Activated T-helper 17 cell treated with anti-CD3 and anti-CD28 coated beads, Interleukin-2, amount 50 U/mL, for 72 hours (primary cell): ENCODE measurements around the gene FSIP1. TPM values are rescaled to one million over a fixed set of nuclear protein-coding genes. Genes with fewer than 3 reads are reported as not detected.

Experiments used
- ATAC-seq: fragments of 150-1000 bp; cut with Tn5 transposase; replicated peaks from 2 replicates; pipeline ENCODE4 v1.10.0; 2021; ENCODE audit warnings: mild to moderate bottlenecking, moderate library complexity
- H3K27ac Mint-ChIP-seq: one replicate; pipeline ENCODE4 v1.8.0; 2022; ENCODE audit warnings: mixed read lengths
- H3K27me3 Mint-ChIP-seq: one replicate; pipeline ENCODE4 v1.8.0; 2022; ENCODE audit warnings: mixed read lengths
- H3K36me3 Mint-ChIP-seq: one replicate; pipeline ENCODE4 v1.8.0; 2022; ENCODE audit warnings: low read depth, mild to moderate bottlenecking, mixed read lengths
- H3K4me1 Mint-ChIP-seq: one replicate; pipeline ENCODE4 v1.8.0; 2022; ENCODE audit warnings: mixed read lengths
- H3K4me3 Mint-ChIP-seq: one replicate; pipeline ENCODE4 v1.8.0; 2022; ENCODE audit warnings: mild to moderate bottlenecking, mixed read lengths
- H3K9me3 Mint-ChIP-seq: one replicate; pipeline ENCODE4 v1.8.0; 2022; ENCODE audit warnings: mixed read lengths
- total RNA-seq, 2 donors: library from RNA; stranded (reverse); gene quantifications; one replicate each; pipeline ENCODE4 v1.2.3, GENCODE V29; 2022

The FSIP1 gene
- total RNA-seq, 2 donors from 2014 or later = 0.32 to 0.34 TPM

- H3K36me3 Mint-ChIP-seq = no peaks in the 10 kb centered on the region
- peaks cover 42% of the 10 kb centered on the region for H3K4me1 Mint-ChIP-seq
- peak overlapping the region; percentile 53 for H3K4me3 Mint-ChIP-seq
- ATAC-seq = peak; percentile 49
- no peaks in the 10 kb centered on the region for H3K27me3 Mint-ChIP-seq
- H3K27ac Mint-ChIP-seq = peak overlapping the region; percentile 73
- H3K9me3 Mint-ChIP-seq = peaks cover 3% of the 10 kb centered on the region
Measured at GRCh38 chr15:39631357-39631756, 151.3 kb downstream of the FSIP1 start.

GRCh38 chr15:39629906-39630305 lies 152.7 kb downstream of the FSIP1 start:
- ATAC-seq = no peak
- peak overlapping the region; percentile 50 for H3K4me3 Mint-ChIP-seq
- peaks cover 4% of the 10 kb centered on the region for H3K36me3 Mint-ChIP-seq
- peaks cover 54% of the 10 kb centered on the region for H3K4me1 Mint-ChIP-seq
- no peaks in the 10 kb centered on the region for H3K27me3 Mint-ChIP-seq
- H3K27ac Mint-ChIP-seq = peak overlapping the region; percentile 83
- H3K9me3 Mint-ChIP-seq = peaks cover 5% of the 10 kb centered on the region

- ATAC-seq = peak; percentile 69
- Mint-ChIP-seq H3K27me3 (no peaks in the 10 kb centered on the region), H3K4me1 (peaks cover 59% of the 10 kb centered on the region), H3K4me3 (peak overlapping the region; percentile 50), H3K27ac (peak overlapping the region; percentile 83), H3K36me3 (peaks cover 5% of the 10 kb centered on the region), H3K9me3 (peaks cover 6% of the 10 kb centered on the region)
Measured at GRCh38 chr15:39629371-39629770, 153.3 kb downstream of the FSIP1 start.

DNA sequence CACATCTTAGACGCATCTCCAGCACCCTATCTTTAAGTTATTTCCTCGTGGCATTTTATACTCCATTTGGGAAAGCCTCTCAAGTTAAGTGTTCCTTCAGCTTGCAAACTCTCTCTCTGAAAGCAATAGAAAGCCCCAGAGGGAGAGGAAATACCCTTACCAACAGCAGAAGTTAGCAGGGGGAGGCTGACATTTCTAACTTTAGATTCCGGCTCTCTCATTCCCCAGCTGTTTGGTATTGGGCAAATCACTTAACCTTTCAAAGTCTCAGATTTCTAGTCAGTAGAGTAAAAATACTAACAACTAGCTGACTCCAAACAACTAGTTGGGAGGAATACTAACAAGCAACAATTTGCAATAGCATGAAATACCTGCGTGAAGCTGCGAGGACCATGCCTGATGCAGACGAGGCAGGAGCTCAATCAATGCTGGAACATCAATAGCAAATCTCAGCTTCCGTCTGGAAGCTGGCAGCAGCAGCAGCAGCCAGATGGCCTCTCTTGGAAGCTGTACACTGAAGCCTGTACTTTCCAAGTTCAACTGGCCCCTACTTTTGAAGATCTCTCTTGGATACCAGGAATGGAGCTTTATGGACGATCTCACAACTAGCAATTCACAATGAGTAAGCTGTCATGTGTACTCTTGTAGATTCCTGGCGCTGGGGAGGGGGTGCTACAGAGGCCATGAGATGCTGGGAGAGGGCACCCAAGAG lies 153.9 kb downstream of the FSIP1 start:
- peak overlapping the region; percentile 83 for H3K27ac Mint-ChIP-seq
- H3K4me3 Mint-ChIP-seq = peak overlapping the region; percentile 50
- no peaks in the 10 kb centered on the region for H3K27me3 Mint-ChIP-seq
- H3K36me3 Mint-ChIP-seq = peaks cover 5% of the 10 kb centered on the region
- H3K9me3 Mint-ChIP-seq = peaks cover 6% of the 10 kb centered on the region
- no peak for ATAC-seq
- peaks cover 65% of the 10 kb centered on the region for H3K4me1 Mint-ChIP-seq

- peaks cover 5% of the 10 kb centered on the region for H3K36me3 Mint-ChIP-seq
- no peaks in the 10 kb centered on the region for H3K27me3 Mint-ChIP-seq
- H3K9me3 Mint-ChIP-seq = peaks cover 6% of the 10 kb centered on the region
- H3K4me3 Mint-ChIP-seq = peak overlapping the region; percentile 30
- H3K27ac Mint-ChIP-seq = no peak overlapping the region
- no peak for ATAC-seq
- peaks cover 70% of the 10 kb centered on the region for H3K4me1 Mint-ChIP-seq
Measured at GRCh38 chr15:39628144-39628508, 154.5 kb downstream of the FSIP1 start.

- H3K9me3 Mint-ChIP-seq = peaks cover 6% of the 10 kb centered on the region
- H3K27ac Mint-ChIP-seq = peak overlapping the region; percentile 11
- peaks cover 76% of the 10 kb centered on the region for H3K4me1 Mint-ChIP-seq
- H3K4me3 Mint-ChIP-seq = peak overlapping the region; percentile 30
- no peaks in the 10 kb centered on the region for H3K27me3 Mint-ChIP-seq
- no peak for ATAC-seq
- H3K36me3 Mint-ChIP-seq = peaks cover 5% of the 10 kb centered on the region
Measured at GRCh38 chr15:39627451-39628143, 155.0 kb downstream of the FSIP1 start.

GRCh38 chr15:39625856-39626255 lies 156.8 kb downstream of the FSIP1 start:
- Mint-ChIP-seq H3K4me1 (peaks cover 77% of the 10 kb centered on the region), H3K36me3 (peaks cover 5% of the 10 kb centered on the region), H3K9me3 (peaks cover 3% of the 10 kb centered on the region), H3K4me3 (peak overlapping the region; percentile 95), H3K27me3 (no peaks in the 10 kb centered on the region), H3K27ac (peak overlapping the region; percentile 100)
- no peak for ATAC-seq

DNA sequence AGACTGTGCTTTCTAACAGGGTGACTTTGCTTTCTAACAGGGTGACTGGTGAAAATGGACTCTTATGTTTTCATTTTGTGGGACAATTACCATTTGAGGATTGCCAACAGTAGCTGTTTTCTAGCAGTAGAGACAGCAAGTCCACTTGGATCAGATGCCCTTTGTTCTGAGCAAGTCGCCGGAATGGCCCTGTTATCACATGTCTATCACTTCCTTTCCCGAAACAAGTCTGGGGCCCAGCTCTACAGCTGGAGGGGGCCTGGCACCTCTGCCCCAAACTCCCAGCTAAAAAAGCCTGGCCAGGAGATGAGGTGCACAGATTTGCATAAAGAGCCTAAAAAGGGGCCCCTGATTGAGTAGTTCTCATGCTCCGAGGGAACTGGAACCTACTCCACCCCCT lies 157.2 kb downstream of the FSIP1 start:
- Mint-ChIP-seq H3K4me1 (peaks cover 75% of the 10 kb centered on the region), H3K9me3 (peaks cover 3% of the 10 kb centered on the region), H3K27me3 (no peaks in the 10 kb centered on the region), H3K27ac (peak overlapping the region; percentile 100), H3K36me3 (peaks cover 5% of the 10 kb centered on the region), H3K4me3 (peak overlapping the region; percentile 95)
- ATAC-seq = no peak

- peak overlapping the region; percentile 95 for H3K4me3 Mint-ChIP-seq
- H3K27me3 Mint-ChIP-seq = no peaks in the 10 kb centered on the region
- H3K36me3 Mint-ChIP-seq = peaks cover 5% of the 10 kb centered on the region
- peaks cover 69% of the 10 kb centered on the region for H3K4me1 Mint-ChIP-seq
- peak; percentile 76 for ATAC-seq
- peak overlapping the region; percentile 100 for H3K27ac Mint-ChIP-seq
- H3K9me3 Mint-ChIP-seq = peaks cover 6% of the 10 kb centered on the region
Measured at GRCh38 chr15:39624806-39625205, 157.8 kb downstream of the FSIP1 start.

DNA sequence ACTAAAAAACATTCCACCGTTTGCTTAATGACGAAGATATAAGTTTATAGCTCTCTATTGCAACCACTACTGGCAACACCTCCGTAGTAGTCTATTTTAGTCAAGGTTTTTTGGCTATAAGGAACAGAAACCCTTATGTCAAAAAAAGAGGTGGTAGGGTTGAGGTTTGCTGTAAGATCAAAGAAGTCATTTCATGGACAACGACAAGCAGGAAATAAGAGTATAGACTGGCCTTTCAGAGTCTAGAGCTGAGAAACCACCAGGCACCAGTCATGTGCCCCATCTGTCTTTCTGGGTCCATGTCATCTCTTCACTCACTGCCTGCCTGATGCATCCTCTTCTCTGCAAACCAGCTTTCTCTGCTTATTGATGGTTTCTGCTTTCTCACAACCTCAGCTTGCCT lies 159.1 kb downstream of the FSIP1 start:
- Mint-ChIP-seq H3K4me3 (peak overlapping the region; percentile 95), H3K27ac (peak overlapping the region; percentile 100), H3K4me1 (peaks cover 58% of the 10 kb centered on the region), H3K36me3 (peaks cover 5% of the 10 kb centered on the region), H3K9me3 (peaks cover 8% of the 10 kb centered on the region), H3K27me3 (no peaks in the 10 kb centered on the region)
- ATAC-seq = peak; percentile 87

- H3K27ac Mint-ChIP-seq = peak overlapping the region; percentile 100
- H3K4me1 Mint-ChIP-seq = peaks cover 53% of the 10 kb centered on the region
- no peak for ATAC-seq
- H3K9me3 Mint-ChIP-seq = peaks cover 8% of the 10 kb centered on the region
- peaks cover 5% of the 10 kb centered on the region for H3K36me3 Mint-ChIP-seq
- no peaks in the 10 kb centered on the region for H3K27me3 Mint-ChIP-seq
- H3K4me3 Mint-ChIP-seq = peak overlapping the region; percentile 95
Measured at GRCh38 chr15:39622660-39623516, 159.8 kb downstream of the FSIP1 start.

GRCh38 chr15:39621976-39622375 lies 160.7 kb downstream of the FSIP1 start:
- ATAC-seq = no peak
- Mint-ChIP-seq H3K27me3 (no peaks in the 10 kb centered on the region), H3K27ac (no peak overlapping the region), H3K4me3 (no peak overlapping the region), H3K4me1 (peaks cover 46% of the 10 kb centered on the region), H3K36me3 (peaks cover 5% of the 10 kb centered on the region), H3K9me3 (peaks cover 8% of the 10 kb centered on the region)

DNA sequence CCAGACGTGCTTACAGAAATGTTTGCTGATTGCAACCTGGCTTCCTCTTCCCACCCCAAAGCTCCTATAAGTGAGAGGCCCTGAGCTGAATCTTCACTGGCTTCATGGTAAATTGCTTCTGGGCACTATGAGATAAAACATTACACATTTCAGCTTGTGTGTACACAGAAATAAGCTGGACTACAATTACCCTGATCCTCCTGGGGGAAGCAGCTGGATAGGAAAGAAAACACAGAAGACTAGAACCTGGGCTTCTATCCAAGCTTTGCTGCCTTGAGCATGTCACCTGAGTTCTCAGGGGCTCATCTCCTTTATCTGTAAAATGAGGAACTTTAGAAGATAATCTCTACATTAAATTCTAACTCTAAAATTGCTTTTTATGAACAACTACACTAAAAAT lies 161.4 kb downstream of the FSIP1 start:
- no peak overlapping the region for H3K4me3 Mint-ChIP-seq
- peaks cover 12% of the 10 kb centered on the region for H3K9me3 Mint-ChIP-seq
- no peaks in the 10 kb centered on the region for H3K27me3 Mint-ChIP-seq
- H3K36me3 Mint-ChIP-seq = peaks cover 5% of the 10 kb centered on the region
- H3K27ac Mint-ChIP-seq = no peak overlapping the region
- H3K4me1 Mint-ChIP-seq = peaks cover 45% of the 10 kb centered on the region
- ATAC-seq = no peak

GRCh38 chr15:39618063-39618823 lies 164.4 kb downstream of the FSIP1 start:
- ATAC-seq = no peak
- H3K4me1 Mint-ChIP-seq = peaks cover 19% of the 10 kb centered on the region
- H3K27me3 Mint-ChIP-seq = no peaks in the 10 kb centered on the region
- H3K4me3 Mint-ChIP-seq = no peak overlapping the region
- H3K36me3 Mint-ChIP-seq = no peaks in the 10 kb centered on the region
- H3K9me3 Mint-ChIP-seq = peaks cover 14% of the 10 kb centered on the region
- no peak overlapping the region for H3K27ac Mint-ChIP-seq
